ENCODE data around the gene IFIT2. TPM values are rescaled to one million over a fixed set of nuclear protein-coding genes. Genes with fewer than 3 reads are reported as not detected.

IFIT2 gene
- total RNA-seq, 6 donors from 2014 or later, result 7.8 to 49.0 (median 12.0) TPM

DNA sequence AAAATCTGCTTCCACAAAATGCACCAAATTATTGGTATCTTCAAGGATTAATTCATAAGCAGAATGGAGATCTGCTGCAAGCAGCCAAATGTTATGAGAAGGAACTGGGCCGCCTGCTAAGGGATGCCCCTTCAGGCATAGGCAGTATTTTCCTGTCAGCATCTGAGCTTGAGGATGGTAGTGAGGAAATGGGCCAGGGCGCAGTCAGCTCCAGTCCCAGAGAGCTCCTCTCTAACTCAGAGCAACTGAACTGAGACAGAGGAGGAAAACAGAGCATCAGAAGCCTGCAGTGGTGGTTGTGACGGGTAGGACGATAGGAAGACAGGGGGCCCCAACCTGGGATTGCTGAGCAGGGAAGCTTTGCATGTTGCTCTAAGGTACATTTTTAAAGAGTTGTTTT is 38.0 kb downstream of the IFIT2 start:
- H3K27ac ChIP-seq, result no peak overlapping the region
- H3K4me1 ChIP-seq, result peaks cover 5 to 16% (median 13%) of the 10 kb centered on the region in 4 donors
- no peak for TF ChIP-seq POLR2AphosphoS5 (IDR thresholded peaks at IDR 0.05)
- 90 to 94% methylated on average over 3 of the region's 4 CpGs for WGBS, 2 donors
- ATAC-seq (ENCODE audit: low FRiP score in 2 of 2) (no peak), DNase-seq (no peak)
- H3K4me3 ChIP-seq, result no peak overlapping the region
- no peaks in the 10 kb centered on the region for H3K27me3 ChIP-seq
- no peaks in the 10 kb centered on the region for H3K9me3 ChIP-seq
- peaks cover 0 to 27% (median 17%) of the 10 kb centered on the region in 4 donors for H3K36me3 ChIP-seq

DNA sequence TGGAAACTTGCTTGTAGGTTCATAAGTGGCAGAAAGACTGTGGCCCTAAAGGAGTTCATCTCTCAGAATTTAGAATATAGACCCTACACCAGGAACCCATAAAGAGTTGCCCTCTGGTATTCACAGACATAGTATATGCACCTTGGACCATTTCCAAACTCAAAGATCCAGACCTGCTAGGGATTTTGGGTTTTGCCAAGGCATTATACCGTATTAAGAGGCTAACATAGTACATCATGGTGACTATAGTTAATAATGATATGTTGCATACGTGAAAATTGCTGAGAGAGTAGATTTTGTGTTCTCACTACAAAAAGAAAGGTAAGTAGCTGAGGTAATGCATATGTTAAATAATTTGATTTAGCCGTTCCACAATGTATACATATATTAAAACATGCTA is 39.8 kb downstream of the IFIT2 start:
- 92 to 93% methylated on average over 3 of the region's 3 CpGs for WGBS, 2 donors
- Histone ChIP-seq H3K27me3 (no peaks in the 10 kb centered on the region), H3K4me1 (peaks cover 2 to 27% (median 8%) of the 10 kb centered on the region in 4 donors), H3K27ac (no peak overlapping the region), H3K9me3 (no peaks in the 10 kb centered on the region), H3K36me3 (peaks cover 0 to 27% (median 17%) of the 10 kb centered on the region in 4 donors), H3K4me3 (no peak overlapping the region)
- ATAC-seq (ENCODE audit: low FRiP score in 2 of 2) (no peak), DNase-seq (no peak)
- no peak for TF ChIP-seq POLR2A (IDR thresholded peaks at IDR 0.05)
- TF ChIP-seq, protein P1, sequence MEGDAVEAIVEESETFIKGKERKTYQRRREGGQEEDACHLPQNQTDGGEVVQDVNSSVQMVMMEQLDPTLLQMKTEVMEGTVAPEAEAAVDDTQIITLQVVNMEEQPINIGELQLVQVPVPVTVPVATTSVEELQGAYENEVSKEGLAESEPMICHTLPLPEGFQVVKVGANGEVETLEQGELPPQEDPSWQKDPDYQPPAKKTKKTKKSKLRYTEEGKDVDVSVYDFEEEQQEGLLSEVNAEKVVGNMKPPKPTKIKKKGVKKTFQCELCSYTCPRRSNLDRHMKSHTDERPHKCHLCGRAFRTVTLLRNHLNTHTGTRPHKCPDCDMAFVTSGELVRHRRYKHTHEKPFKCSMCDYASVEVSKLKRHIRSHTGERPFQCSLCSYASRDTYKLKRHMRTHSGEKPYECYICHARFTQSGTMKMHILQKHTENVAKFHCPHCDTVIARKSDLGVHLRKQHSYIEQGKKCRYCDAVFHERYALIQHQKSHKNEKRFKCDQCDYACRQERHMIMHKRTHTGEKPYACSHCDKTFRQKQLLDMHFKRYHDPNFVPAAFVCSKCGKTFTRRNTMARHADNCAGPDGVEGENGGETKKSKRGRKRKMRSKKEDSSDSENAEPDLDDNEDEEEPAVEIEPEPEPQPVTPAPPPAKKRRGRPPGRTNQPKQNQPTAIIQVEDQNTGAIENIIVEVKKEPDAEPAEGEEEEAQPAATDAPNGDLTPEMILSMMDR (IDR thresholded peaks at IDR 0.05), result no peak

DNA sequence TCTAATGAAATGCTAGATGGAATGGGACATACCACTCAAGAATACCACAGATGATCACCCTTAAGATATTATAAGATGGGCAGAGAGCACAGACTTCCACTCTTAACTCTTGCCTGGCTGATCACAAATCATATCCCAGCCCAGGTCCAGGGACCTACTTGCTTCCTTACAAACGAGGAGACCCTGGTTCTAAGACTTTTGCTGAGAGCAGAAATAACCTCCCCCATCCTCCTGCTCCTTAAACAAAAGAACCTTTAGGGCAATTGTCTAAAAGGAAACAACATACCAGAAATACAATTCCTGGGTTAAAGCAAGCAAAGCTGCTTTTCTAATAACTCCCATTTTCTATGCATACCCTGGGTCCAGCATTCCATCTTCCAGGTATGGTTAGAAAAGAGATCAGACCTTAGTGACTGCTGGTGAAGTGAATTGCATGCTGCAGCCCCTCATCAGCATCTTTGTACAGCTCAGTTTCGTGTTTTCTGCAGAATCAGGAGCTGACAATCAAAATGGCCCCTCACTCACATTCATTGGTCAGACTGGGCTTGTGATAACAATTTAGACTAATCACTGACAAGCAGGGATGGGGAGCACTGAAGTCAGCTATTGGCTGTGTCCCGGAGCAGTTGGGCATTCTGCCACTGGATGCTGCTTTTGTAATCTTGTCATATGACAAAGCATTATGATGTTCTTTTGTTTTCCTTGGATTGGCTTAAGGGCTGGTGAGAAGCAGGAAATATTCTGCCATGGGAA is 40.5 kb downstream of the IFIT2 start:
- TF ChIP-seq POLR2AphosphoS5 (IDR thresholded peaks at IDR 0.05) (no peak), EP300 (IDR thresholded peaks at IDR 0.05) (no peak)
- TF ChIP-seq, protein P1 (IDR thresholded peaks at IDR 0.05), result no peak
- Histone ChIP-seq H3K36me3 (peaks cover 0 to 27% (median 17%) of the 10 kb centered on the region in 4 donors), H3K27ac (no peak overlapping the region), H3K4me1 (peaks cover 9 to 33% (median 13%) of the 10 kb centered on the region in 4 donors), H3K27me3 (no peaks in the 10 kb centered on the region), H3K9me3 (no peaks in the 10 kb centered on the region), H3K4me3 (no peak overlapping the region)
- WGBS, 2 donors, result 72 to 76% methylated on average over 3 of the region's 3 CpGs
- ATAC-seq (ENCODE audit: low FRiP score in 2 of 2) (peak in 1 of 2 donors; percentile 43), DNase-seq (no peak)

DNA sequence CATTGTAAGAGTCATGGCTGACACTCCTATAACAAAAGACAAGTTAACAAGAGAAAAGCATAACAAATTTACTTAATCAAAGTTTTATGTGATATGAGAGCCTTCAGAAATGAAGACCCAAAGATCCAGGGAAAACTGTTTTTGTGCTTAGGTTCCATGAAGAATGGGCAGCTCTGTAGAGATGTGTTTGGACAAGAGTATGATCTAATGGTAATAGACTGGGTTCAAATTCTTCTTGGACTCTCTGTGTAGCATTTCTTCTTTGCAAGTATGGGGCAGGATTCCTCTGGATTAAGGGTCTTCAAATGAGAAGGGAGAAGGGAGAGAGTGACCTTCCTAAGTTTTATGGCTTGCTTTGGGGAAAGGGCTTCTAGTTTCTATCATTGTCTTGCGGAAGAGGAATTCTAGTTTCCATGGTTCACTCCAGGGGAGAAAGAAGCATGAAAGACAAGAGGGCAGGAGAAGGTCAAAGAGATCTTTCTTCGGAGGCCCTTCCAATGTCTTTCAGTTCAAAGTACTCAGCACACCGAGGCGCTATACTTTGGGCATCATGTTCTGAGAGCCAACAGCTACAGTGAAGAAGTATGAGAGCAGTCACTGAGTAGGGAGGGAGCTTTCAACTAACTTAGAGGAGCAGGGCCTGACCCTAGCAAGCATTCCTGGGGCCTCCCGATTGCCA is 41.4 kb downstream of the IFIT2 start:
- H3K4me3 ChIP-seq, result no peak overlapping the region
- peaks cover 18 to 35% (median 20%) of the 10 kb centered on the region in 4 donors for H3K4me1 ChIP-seq
- WGBS, 2 donors, result 86 to 87% methylated on average over 5 of the region's 5 CpGs
- H3K36me3 ChIP-seq, result peaks cover 0 to 19% (median 15%) of the 10 kb centered on the region in 4 donors
- ATAC-seq (ENCODE audit: low FRiP score in 2 of 2) (no peak), DNase-seq (no peak)
- no peaks in the 10 kb centered on the region for H3K27me3 ChIP-seq
- H3K9me3 ChIP-seq, result no peaks in the 10 kb centered on the region
- H3K27ac ChIP-seq, result peak overlapping the region in 1 of 4 donors; percentile 46
- TF ChIP-seq POLR2AphosphoS5 (IDR thresholded peaks at IDR 0.05) (no peak), POLR2A (IDR thresholded peaks at IDR 0.05) (no peak), EP300 (IDR thresholded peaks at IDR 0.05) (no peak)
- TF ChIP-seq, protein P1 (IDR thresholded peaks at IDR 0.05), result no peak

DNA sequence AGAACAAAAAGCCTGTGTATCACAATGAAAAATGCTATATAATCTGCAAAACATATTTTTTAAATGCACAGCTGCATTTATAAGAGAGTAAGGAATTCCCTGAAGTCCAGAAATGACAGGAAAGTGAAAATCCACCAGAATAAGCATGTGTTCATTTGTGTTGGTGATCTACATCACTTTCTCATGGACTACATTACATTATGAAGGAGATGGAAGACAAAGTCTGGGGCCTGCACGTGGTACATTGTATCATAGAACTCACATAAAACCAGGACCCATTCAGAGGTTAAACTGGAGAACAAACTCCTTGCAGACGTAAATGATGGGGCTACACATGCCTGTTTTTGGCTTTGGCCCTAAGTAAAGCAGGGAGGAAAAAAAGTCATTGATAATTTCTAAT is 42.3 kb downstream of the IFIT2 start:
- Histone ChIP-seq H3K9me3 (no peaks in the 10 kb centered on the region), H3K36me3 (peaks cover 0 to 10% (median 8%) of the 10 kb centered on the region in 4 donors), H3K4me1 (peaks cover 23 to 42% (median 27%) of the 10 kb centered on the region in 4 donors), H3K4me3 (no peak overlapping the region), H3K27me3 (no peaks in the 10 kb centered on the region), H3K27ac (no peak overlapping the region)
- WGBS, 2 donors, result 58 to 70% methylated on average over 2 of the region's 2 CpGs
- TF ChIP-seq POLR2AphosphoS5 (IDR thresholded peaks at IDR 0.05) (no peak), EP300 (IDR thresholded peaks at IDR 0.05) (no peak), POLR2A (IDR thresholded peaks at IDR 0.05) (no peak)
- TF ChIP-seq, protein P1 (IDR thresholded peaks at IDR 0.05), result no peak
- DNase-seq (no peak), ATAC-seq (ENCODE audit: low FRiP score in 2 of 2) (no peak)
